H1 (cell line): ENCODE results near the gene CFB. TPM values are rescaled to one million over a fixed set of nuclear protein-coding genes. Genes with fewer than 3 reads are reported as not detected.

Experiments used
- CTCF ChIA-PET: fragments of 300-600 bp; sonication (Branson Sonifier 250); formaldehyde crosslinking; loops from one replicate; lab custom pipeline; 2021; ENCODE audit not compliant: partially characterized antibody; lab: Charles Lee
- POLR2A ChIA-PET: fragments of 300-600 bp; sonication (Branson Sonifier 250); formaldehyde crosslinking; loops from one replicate; lab custom pipeline; 2021; ENCODE audit warnings: inconsistent platforms; ENCODE audit not compliant: partially characterized antibody; lab: Charles Lee
- DNase-seq, 2 experiments: peaks; one replicate each; pipeline versions ENCODE4 v3.0.0 to v3.0.0-alpha.2; 2010 to 2022; ENCODE audit warnings: low spot score in 2 of 2, low read depth in 1 of 2, mixed read lengths in 1 of 2
- FAIRE-seq: peaks from 2 replicates; lab custom pipeline; 2011; peaks lifted over from hg19 to GRCh38; lab: Jason Lieb, UNC
- H2AFZ ChIP-seq: 2 replicates; pipeline ENCODE4 v1.8.1; 2012; ENCODE audit warnings: low read length, inconsistent platforms
- H2AK5ac ChIP-seq: 2 replicates; pipeline ENCODE4 v1.6.1; 2013; ENCODE audit warnings: low read depth, low read length
- H2BK120ac ChIP-seq: replicated peaks from 2 replicates; pipeline ENCODE3; 2013; ENCODE audit warnings: low read depth, low read length, inconsistent platforms
- H2BK12ac ChIP-seq: 2 replicates; pipeline ENCODE4 v1.6.1; 2013; ENCODE audit warnings: low read depth, low read length
- H2BK15ac ChIP-seq: 2 replicates; pipeline ENCODE4 v1.6.1; 2013; ENCODE audit warnings: low read length
- H2BK20ac ChIP-seq: 2 replicates; pipeline ENCODE4 v1.6.1; 2013; ENCODE audit warnings: low read length
- H2BK5ac ChIP-seq: 2 replicates; pipeline ENCODE4 v1.6.1; 2013; ENCODE audit warnings: low read depth, low read length
- H3K14ac ChIP-seq: 2 replicates; pipeline ENCODE4 v1.6.1; 2013; ENCODE audit warnings: inconsistent platforms; ENCODE audit not compliant: insufficient read length
- H3K18ac ChIP-seq: 2 replicates; pipeline ENCODE4 v1.6.1; 2013; ENCODE audit warnings: low read length; ENCODE audit errors: extremely low read depth
- H3K23ac ChIP-seq: 2 replicates; pipeline ENCODE4 v1.6.1; 2013; ENCODE audit warnings: inconsistent platforms; ENCODE audit not compliant: insufficient read length
- H3K23me2 ChIP-seq: 2 replicates; pipeline ENCODE4 v1.6.1; 2013; ENCODE audit warnings: low read depth, low read length
- H3K27ac ChIP-seq: 2 replicates; pipeline ENCODE4 v1.6.1; 2011; ENCODE audit warnings: low read depth, low read length, inconsistent platforms
- H3K27me3 ChIP-seq, 4 experiments: replicated peaks in 1 of 4; 1 replicate in 1 of 4; 2 replicates in 3 of 4; pipeline versions ENCODE4 v1.6.1 to v1.8.1; 2011 to 2013; ENCODE audit warnings: low read length in 3 of 4, mild to moderate bottlenecking in 3 of 4, inconsistent platforms in 2 of 4, mixed read lengths in 2 of 4, moderate library complexity in 1 of 4; ENCODE audit not compliant: control insufficient read depth in 3 of 4, insufficient read depth in 3 of 4; ENCODE audit errors: extremely low read depth in 1 of 4
- H3K36me3 ChIP-seq, 4 experiments: 2 replicates each; pipeline versions ENCODE4 v1.6.1 to v1.8.1; 2011 to 2013; ENCODE audit warnings: mild to moderate bottlenecking in 4 of 4, low read length in 3 of 4, moderate library complexity in 2 of 4, control low read depth in 1 of 4, inconsistent platforms in 1 of 4; ENCODE audit not compliant: insufficient read depth in 4 of 4, control insufficient read depth in 2 of 4
- H3K4ac ChIP-seq: replicated peaks from 2 replicates; pipeline ENCODE3; 2013; ENCODE audit warnings: low read length, low read depth, mixed read lengths, inconsistent platforms; ENCODE audit not compliant: insufficient read length
- H3K4me1 ChIP-seq, 4 experiments: replicated peaks in 1 of 4; 1 replicate in 1 of 4; 2 replicates in 3 of 4; pipeline versions ENCODE4 v1.6.1 to v1.8.1; 2011 to 2013; ENCODE audit warnings: low read length in 3 of 4, inconsistent platforms in 2 of 4, mixed read lengths in 1 of 4; ENCODE audit not compliant: insufficient read depth in 4 of 4, control insufficient read depth in 3 of 4
- H3K4me2 ChIP-seq, 2 experiments: 2 replicates each; pipeline versions ENCODE4 v1.6.1 to v1.8.1; 2011 to 2013; ENCODE audit warnings: low read depth in 2 of 2, low read length in 2 of 2, control low read depth in 1 of 2, inconsistent platforms in 1 of 2, mild to moderate bottlenecking in 1 of 2; ENCODE audit not compliant: insufficient read depth in 1 of 2
- H3K4me3 ChIP-seq, 4 experiments: fragments of 200-600, 300-600 bp in 1 of 4; sonication (generic), shearing (Covaris generic), sonication (Bioruptor Twin) in 1 of 4; 2 replicates each; pipeline versions ENCODE4 v1.5.1 to v1.8.1; 2011 to 2016; ENCODE audit warnings: low read length in 4 of 4, low read depth in 3 of 4, control low read depth in 2 of 4, inconsistent platforms in 2 of 4, mild to moderate bottlenecking in 2 of 4, mixed read lengths in 1 of 4, moderate library complexity in 1 of 4; ENCODE audit not compliant: insufficient read depth in 2 of 4; ENCODE audit errors: extremely low read depth in 1 of 4
- H3K56ac ChIP-seq: replicated peaks from 2 replicates; pipeline ENCODE3; 2013; ENCODE audit warnings: low read depth, mild to moderate bottlenecking, mixed read lengths, low read length, inconsistent platforms; ENCODE audit not compliant: insufficient read length
- H3K79me1 ChIP-seq: 2 replicates; pipeline ENCODE4 v1.6.1; 2013; ENCODE audit warnings: low read depth, low read length, control low read depth
- H3K79me2 ChIP-seq, 2 experiments: 2 replicates each; pipeline versions ENCODE4 v1.6.1 to v1.8.1; 2012 to 2013; ENCODE audit warnings: low read length in 2 of 2, mild to moderate bottlenecking in 2 of 2, inconsistent platforms in 1 of 2; ENCODE audit not compliant: insufficient read depth in 2 of 2, control insufficient read depth in 1 of 2
- H3K9ac ChIP-seq, 4 experiments: replicated peaks in 1 of 4; 1 replicate in 1 of 4; 2 replicates in 3 of 4; pipeline versions ENCODE4 v1.6.1 to v1.8.1; 2011 to 2013; ENCODE audit warnings: low read depth in 3 of 4, low read length in 3 of 4, control low read depth in 2 of 4, mild to moderate bottlenecking in 2 of 4, moderate library complexity in 2 of 4, inconsistent platforms in 1 of 4; ENCODE audit errors: extremely low read depth in 1 of 4
- H3K9me3 ChIP-seq, 2 experiments: 2 replicates each; pipeline versions ENCODE4 v1.6.1 to v1.8.1; 2012 to 2013; ENCODE audit warnings: mild to moderate bottlenecking in 2 of 2, moderate library complexity in 2 of 2, control low read depth in 1 of 2, inconsistent platforms in 1 of 2, low read depth in 1 of 2, low read length in 1 of 2, mixed read lengths in 1 of 2; ENCODE audit not compliant: insufficient read depth in 2 of 2
- H4K20me1 ChIP-seq, 2 experiments: replicated peaks in 1 of 2; 2 replicates each; pipeline versions ENCODE3 to v1.8.1; 2011 to 2013; ENCODE audit warnings: inconsistent platforms in 2 of 2, low read length in 2 of 2, mild to moderate bottlenecking in 1 of 2; ENCODE audit not compliant: insufficient read depth in 2 of 2, control insufficient read depth in 1 of 2
- H4K5ac ChIP-seq: 2 replicates; pipeline ENCODE4 v1.6.1; 2013; ENCODE audit warnings: low read length, low read depth, mixed read lengths, inconsistent platforms; ENCODE audit not compliant: insufficient read length
- H4K8ac ChIP-seq: 2 replicates; pipeline ENCODE4 v1.8.0; 2013; ENCODE audit warnings: mild to moderate bottlenecking, moderate library complexity, low read length, inconsistent platforms; ENCODE audit not compliant: insufficient read depth; ENCODE audit errors: extremely low read depth
- H4K91ac ChIP-seq: replicated peaks from 2 replicates; pipeline ENCODE3; 2013; ENCODE audit warnings: low read length, mixed read lengths, inconsistent platforms; ENCODE audit not compliant: insufficient read length
- CTBP2 ChIP-seq: IDR thresholded peaks from 2 replicates; pipeline ENCODE4 v1.7.0; 2011; ENCODE audit warnings: borderline replicate concordance, mild to moderate bottlenecking, moderate library complexity, mixed read lengths, low read length; ENCODE audit not compliant: insufficient read depth, insufficient read length
- HDAC6 ChIP-seq: IDR thresholded peaks from one replicate; pipeline ENCODE4 v1.7.1; 2012; ENCODE audit warnings: low read depth, mild to moderate bottlenecking, inconsistent platforms, low read length, moderate library complexity
- JUND ChIP-seq: IDR thresholded peaks from 2 replicates; pipeline ENCODE4 v1.6.1; 2011; ENCODE audit warnings: mild to moderate bottlenecking, improper control_type of control experiment, low read length
- RAD21 ChIP-seq, 2 experiments: IDR thresholded peaks in 1 of 2; conservative IDR thresholded peaks in 1 of 2; 2 replicates each; pipeline ENCODE4 v1.6.1; 2011; ENCODE audit warnings: low read depth in 2 of 2, low read length in 2 of 2, improper control_type of control experiment in 1 of 2, inconsistent platforms in 1 of 2, mild to moderate bottlenecking in 1 of 2, moderate library complexity in 1 of 2
- RFX5 ChIP-seq: IDR thresholded peaks from 2 replicates; pipeline ENCODE4 v1.6.1; 2011; ENCODE audit warnings: low read depth, low read length, improper control_type of control experiment, borderline replicate concordance
- WGBS, 2 experiments: shearing (Covaris generic) in 1 of 2; methylation state at CpG; one replicate each; pipeline versions ENCODE4 v1.1.6 to v1.1.7; 2013 to 2015; ENCODE audit warnings: low lambda C conversion rate in 2 of 2, mixed read lengths in 2 of 2, inconsistent platforms in 1 of 2, low coverage in 1 of 2, missing lambda C conversion rate in 1 of 2; ENCODE audit not compliant: insufficient replicate concordance in 2 of 2, insufficient coverage in 1 of 2, insufficient read length in 1 of 2; ENCODE audit errors: extremely low coverage in 1 of 2, missing lambda C conversion rate in 1 of 2; 5-methylcytosine and 5-hydroxymethylcytosine counted together
- polyA plus RNA-seq, 7 experiments: library from polyadenylated mRNA; depleted of rRNA in 3 of 7; stranded (reverse) in 5 of 7; unstranded in 2 of 7; fragments of >200 nt in 5 of 7; fragments of 200-250 nt in 2 of 7; gene quantifications; 1 replicate in 5 of 7; 2 replicates in 1 of 7; 4 replicates in 1 of 7; pipeline versions ENCODE4 v1.2.1 to v1.2.3, GENCODE V29; 2011 to 2013; ENCODE audit warnings: missing spikeins in 2 of 7, mixed read lengths in 2 of 7
- total RNA-seq: library from RNA; stranded (reverse); fragmentation: NEBNext Ultra II Directional; extraction: Animal tissue kit (Norgen Biotek cat#: 25700); gene quantifications from 2 replicates; pipeline ENCODE4 v1.2.1, GENCODE V29; 2021

Gene CFB
- total and polyA plus RNA-seq, 2 of the 8 experiments (the other 6 are each of a cell fraction or from before 2014, with no cell fraction given), result 0.09 TPM; not detected in 1

DNA sequence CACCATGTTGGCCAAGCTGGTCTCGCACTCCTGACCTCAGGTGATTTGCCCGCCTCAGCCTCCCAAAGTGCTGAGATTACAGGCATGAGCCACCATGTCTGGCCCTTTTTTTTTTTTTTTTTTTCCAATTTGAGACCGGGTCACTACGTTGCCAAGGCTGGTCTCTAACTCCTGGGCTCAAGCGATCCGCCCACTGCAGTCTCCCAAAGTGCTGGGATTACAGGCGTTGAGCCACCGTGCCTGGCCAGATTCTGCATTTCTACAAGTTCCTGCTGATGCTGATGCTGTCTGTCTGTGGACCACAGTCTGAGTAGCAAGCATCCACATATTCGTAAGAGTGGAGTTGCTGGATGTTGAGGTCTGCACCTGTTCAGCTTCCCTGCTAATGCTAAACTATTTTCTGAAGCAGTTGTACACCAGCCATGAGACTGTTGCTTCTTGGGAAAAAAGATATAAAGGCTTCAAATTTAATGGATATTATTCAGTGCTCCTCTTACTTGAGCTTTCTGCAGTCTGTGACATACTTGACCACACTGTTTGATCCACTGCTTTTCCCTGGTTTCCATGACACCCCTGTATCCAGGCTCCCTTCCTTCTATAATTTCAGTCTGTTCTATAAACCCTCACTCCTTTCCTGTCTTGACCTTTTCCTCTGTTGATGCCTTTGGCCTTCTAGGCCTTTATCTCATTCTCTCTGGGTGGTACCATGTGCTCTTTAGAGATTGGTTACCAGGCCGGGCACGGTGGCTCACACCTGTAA is 33.9 kb upstream of the CFB start:
- no peak overlapping the region for H4K91ac ChIP-seq
- H2BK5ac ChIP-seq, result no peak overlapping the region
- no peak overlapping the region for H3K4ac ChIP-seq
- POLR2A ChIA-PET, result no interaction called here
- DNase-seq (no peak), FAIRE-seq (no peak)
- no peak overlapping the region for H3K9ac ChIP-seq
- H3K4me2 ChIP-seq, result no peak overlapping the region
- TF ChIP-seq RAD21 (IDR thresholded peaks at IDR 0.05 in 1 of 2, conservative IDR thresholded peaks at IDR 0.05 in 1 of 2; ENCODE audit: low read depth in 2 of 2, low read length in 2 of 2), result no peak
- TF ChIP-seq CTBP2, result no peak
- no peak for TF ChIP-seq RFX5
- TF ChIP-seq JUND, result no peak
- TF ChIP-seq HDAC6, result no peak
- no peaks in the 10 kb centered on the region for H3K79me2 ChIP-seq
- H2BK120ac ChIP-seq, result no peak overlapping the region
- no peak overlapping the region for H3K4me3 ChIP-seq
- H3K9me3 ChIP-seq, result no peaks in the 10 kb centered on the region
- WGBS, 2 experiments, result 85% methylated on average over 11 of the region's 11 CpGs; no CpG with 5 or more reads in 1 of the 2 experiments
- H4K20me1 ChIP-seq, result no peaks in the 10 kb centered on the region
- no peak overlapping the region for H3K23ac ChIP-seq
- H3K27me3 ChIP-seq, result no peaks in the 10 kb centered on the region
- H3K36me3 ChIP-seq, result no peaks in the 10 kb centered on the region
- no peak overlapping the region for H3K14ac ChIP-seq
- H3K18ac ChIP-seq, result no peak overlapping the region
- H2AK5ac ChIP-seq, result no peak overlapping the region
- H2AFZ ChIP-seq, result no peak overlapping the region
- H2BK15ac ChIP-seq, result no peak overlapping the region
- H3K27ac ChIP-seq, result no peak overlapping the region
- H3K56ac ChIP-seq, result no peak overlapping the region
- H4K8ac ChIP-seq, result no peak overlapping the region
- H2BK12ac ChIP-seq, result no peak overlapping the region
- H3K4me1 ChIP-seq, result no peaks in the 10 kb centered on the region
- no peaks in the 10 kb centered on the region; the same call in 1 of the 2 replicates for H3K23me2 ChIP-seq
- no peaks in the 10 kb centered on the region for H3K79me1 ChIP-seq
- no peak overlapping the region for H2BK20ac ChIP-seq
- no peak overlapping the region for H4K5ac ChIP-seq
- CTCF ChIA-PET, result interaction anchor here (0.6 to 1.6 kb wide), 3 partner anchors 9 to 65 kb away, joined by 3 to 5 read pairs (median 3); no protein-coding TSS in a partner anchor
